T-helper 1 cell treated with Interleukin-12 subunit alpha and Interleukin-12 subunit beta and Interleukin-4 antibody, amounts not matched to agents 30 μg/mL and 1 μg/mL, for 36 hours (primary cell): ENCODE measurements around the gene AIG1.

ENCODE experiments used
- H3K27ac Mint-ChIP-seq: one replicate; pipeline ENCODE4 v1.8.0; 2021; ENCODE audit warnings: mild to moderate bottlenecking, mixed read lengths
- H3K27me3 Mint-ChIP-seq: one replicate; pipeline ENCODE4 v1.8.0; 2021; ENCODE audit warnings: low read depth, mixed read lengths
- H3K36me3 Mint-ChIP-seq: one replicate; pipeline ENCODE4 v1.8.0; 2021; ENCODE audit warnings: low read depth, mixed read lengths
- H3K4me1 Mint-ChIP-seq: one replicate; pipeline ENCODE4 v1.8.0; 2021; ENCODE audit warnings: low read depth, mixed read lengths
- H3K4me3 Mint-ChIP-seq: one replicate; pipeline ENCODE4 v1.8.0; 2021; ENCODE audit warnings: mild to moderate bottlenecking, moderate library complexity, mixed read lengths
- H3K9me3 Mint-ChIP-seq: one replicate; pipeline ENCODE4 v1.8.0; 2021; ENCODE audit warnings: mixed read lengths

Gene AIG1

DNA sequence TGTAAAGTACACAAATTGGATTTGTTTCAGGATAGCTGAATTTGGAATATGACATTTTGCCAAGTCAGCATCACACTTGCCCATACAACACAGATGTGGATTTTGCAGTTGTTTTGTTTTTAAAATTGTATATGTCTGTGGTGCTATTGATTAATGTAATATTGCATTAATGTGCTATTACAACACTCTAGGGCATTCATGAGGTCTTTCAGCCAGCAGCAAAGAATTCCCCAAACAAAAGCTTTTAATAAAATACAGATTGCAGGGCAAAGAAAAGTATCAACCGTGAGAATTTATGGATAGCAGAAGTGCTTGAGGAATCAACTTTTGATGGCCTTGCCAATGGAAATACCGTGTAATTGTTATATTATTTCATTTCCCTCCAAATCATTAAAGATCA, 144.9 kb downstream of the AIG1 start:
- H3K27ac Mint-ChIP-seq = no peak overlapping the region
- H3K4me3 Mint-ChIP-seq = no peak overlapping the region
- no peaks in the 10 kb centered on the region for H3K27me3 Mint-ChIP-seq
- H3K4me1 Mint-ChIP-seq = no peaks in the 10 kb centered on the region
- H3K9me3 Mint-ChIP-seq = peaks cover 20% of the 10 kb centered on the region
- H3K36me3 Mint-ChIP-seq = peaks cover 3% of the 10 kb centered on the region

- Mint-ChIP-seq H3K4me3 (no peak overlapping the region), H3K9me3 (peaks cover 17% of the 10 kb centered on the region), H3K36me3 (peaks cover 3% of the 10 kb centered on the region), H3K27ac (no peak overlapping the region), H3K4me1 (no peaks in the 10 kb centered on the region), H3K27me3 (no peaks in the 10 kb centered on the region)
These were observed 145.3 kb downstream of the AIG1 start for GRCh38 chr6:143205991-143206390.

DNA sequence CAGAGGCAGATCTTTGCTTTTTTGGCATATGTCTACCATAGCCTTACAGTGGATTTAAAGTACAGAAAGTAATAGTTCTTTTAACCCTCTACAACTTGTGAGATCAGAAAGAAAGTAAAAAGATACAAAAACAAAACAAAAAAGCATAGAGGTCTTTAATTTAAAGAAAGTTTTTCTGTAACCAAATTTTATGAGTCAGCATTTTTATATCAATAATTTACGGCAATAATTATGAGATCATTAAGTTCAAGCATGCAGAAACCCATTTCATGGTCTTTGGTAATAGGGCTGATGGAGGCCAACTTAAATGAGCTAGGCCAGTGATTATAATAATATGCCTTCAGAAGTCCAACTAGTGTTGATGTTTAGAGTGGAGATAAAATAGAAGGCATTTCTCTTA, 145.9 kb downstream of the AIG1 start:
- no peaks in the 10 kb centered on the region for H3K4me1 Mint-ChIP-seq
- H3K9me3 Mint-ChIP-seq = peaks cover 17% of the 10 kb centered on the region
- H3K27me3 Mint-ChIP-seq = no peaks in the 10 kb centered on the region
- H3K27ac Mint-ChIP-seq = no peak overlapping the region
- H3K4me3 Mint-ChIP-seq = no peak overlapping the region
- peaks cover 3% of the 10 kb centered on the region for H3K36me3 Mint-ChIP-seq

- no peaks in the 10 kb centered on the region for H3K4me1 Mint-ChIP-seq
- no peak overlapping the region for H3K4me3 Mint-ChIP-seq
- H3K9me3 Mint-ChIP-seq = peaks cover 4% of the 10 kb centered on the region
- H3K27ac Mint-ChIP-seq = no peak overlapping the region
- no peaks in the 10 kb centered on the region for H3K27me3 Mint-ChIP-seq
- no peaks in the 10 kb centered on the region for H3K36me3 Mint-ChIP-seq
These were observed 149.7 kb downstream of the AIG1 start for GRCh38 chr6:143210420-143210819.

- peaks cover 4% of the 10 kb centered on the region for H3K9me3 Mint-ChIP-seq
These were observed 153.2 kb downstream of the AIG1 start for GRCh38 chr6:143213859-143214376.

DNA sequence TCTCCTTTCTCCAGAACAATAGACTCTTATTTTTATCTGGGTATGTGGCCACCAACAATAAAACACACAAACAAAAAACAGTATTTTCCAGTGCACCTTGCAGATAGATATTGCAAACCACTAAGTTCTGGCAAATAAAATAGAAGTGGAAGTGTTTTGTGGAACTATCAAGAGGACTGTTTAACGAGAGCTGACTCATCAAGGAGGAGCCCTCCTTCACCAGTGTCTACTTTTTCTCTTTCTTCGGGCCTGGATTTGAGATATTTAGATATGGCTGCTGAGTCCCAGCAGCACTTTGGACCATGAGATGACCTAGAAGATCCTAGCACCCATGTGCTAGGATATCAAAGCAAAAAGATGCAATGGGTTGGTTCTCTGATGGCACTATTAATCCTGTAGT, 154.7 kb downstream of the AIG1 start:
- Mint-ChIP-seq H3K4me1 (no peaks in the 10 kb centered on the region), H3K27me3 (no peaks in the 10 kb centered on the region), H3K36me3 (no peaks in the 10 kb centered on the region), H3K9me3 (no peaks in the 10 kb centered on the region), H3K27ac (no peak overlapping the region), H3K4me3 (no peak overlapping the region)

More at GRCh38 chr6:143213859-143214376, 153.2 kb downstream of the AIG1 start:
- H3K27ac Mint-ChIP-seq = no peak overlapping the region
- no peaks in the 10 kb centered on the region for H3K4me1 Mint-ChIP-seq
- H3K27me3 Mint-ChIP-seq = no peaks in the 10 kb centered on the region
- no peak overlapping the region for H3K4me3 Mint-ChIP-seq
- no peaks in the 10 kb centered on the region for H3K36me3 Mint-ChIP-seq

DNA sequence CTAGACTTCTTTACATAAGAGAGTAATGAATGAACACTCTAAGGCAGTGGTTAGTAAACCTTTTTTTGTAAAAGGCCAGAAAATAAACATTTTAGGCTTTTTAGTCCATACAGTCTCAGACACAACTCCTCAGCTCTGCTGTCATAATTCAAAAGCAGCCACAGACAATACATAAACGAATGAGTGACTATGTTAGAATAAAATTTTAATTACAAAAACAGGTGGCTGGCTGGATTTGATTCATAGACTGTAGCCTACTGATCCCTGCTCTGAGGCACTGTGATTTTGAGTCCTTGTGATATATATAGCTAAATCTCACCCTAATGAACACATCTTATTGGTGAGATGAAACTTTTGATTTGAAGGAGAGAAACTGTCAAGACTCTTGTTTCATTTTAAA, 155.1 kb downstream of the AIG1 start:
- Mint-ChIP-seq H3K4me1 (no peaks in the 10 kb centered on the region), H3K4me3 (no peak overlapping the region), H3K27ac (no peak overlapping the region), H3K27me3 (no peaks in the 10 kb centered on the region), H3K36me3 (no peaks in the 10 kb centered on the region), H3K9me3 (no peaks in the 10 kb centered on the region)

DNA sequence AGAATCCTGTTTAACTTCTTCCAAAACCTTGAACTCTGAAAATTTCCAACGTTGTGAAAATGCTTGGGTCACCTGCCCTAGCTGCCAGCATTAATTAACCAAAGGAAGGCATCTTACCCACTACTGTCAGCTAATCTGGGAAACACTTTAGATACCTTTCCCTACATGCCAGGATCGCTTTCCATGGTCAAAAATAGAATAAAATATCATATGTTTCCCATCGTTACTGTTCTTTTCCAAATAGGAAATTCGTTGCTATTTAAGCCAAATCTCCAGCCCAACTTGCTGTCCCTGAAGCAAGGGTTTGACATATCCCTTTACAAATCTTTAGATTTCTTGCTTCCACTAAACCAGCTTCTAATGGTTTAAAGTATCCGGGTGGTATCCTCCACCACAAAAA, 157.5 kb downstream of the AIG1 start:
- no peaks in the 10 kb centered on the region for H3K9me3 Mint-ChIP-seq
- H3K27me3 Mint-ChIP-seq = no peaks in the 10 kb centered on the region
- no peaks in the 10 kb centered on the region for H3K4me1 Mint-ChIP-seq
- no peak overlapping the region for H3K4me3 Mint-ChIP-seq
- H3K36me3 Mint-ChIP-seq = no peaks in the 10 kb centered on the region
- no peak overlapping the region for H3K27ac Mint-ChIP-seq

GRCh38 chr6:143221698-143222097, 161.0 kb downstream of the AIG1 start:
- Mint-ChIP-seq H3K27ac (no peak overlapping the region), H3K4me1 (no peaks in the 10 kb centered on the region), H3K27me3 (no peaks in the 10 kb centered on the region), H3K36me3 (no peaks in the 10 kb centered on the region), H3K4me3 (no peak overlapping the region), H3K9me3 (peaks cover 3% of the 10 kb centered on the region)

- Mint-ChIP-seq H3K36me3 (no peaks in the 10 kb centered on the region), H3K27me3 (no peaks in the 10 kb centered on the region), H3K9me3 (peaks cover 3% of the 10 kb centered on the region), H3K27ac (no peak overlapping the region), H3K4me3 (no peak overlapping the region), H3K4me1 (no peaks in the 10 kb centered on the region)
These were observed 161.6 kb downstream of the AIG1 start for GRCh38 chr6:143222310-143222709.

GRCh38 chr6:143222801-143223231, 162.1 kb downstream of the AIG1 start:
- H3K9me3 Mint-ChIP-seq = peaks cover 3% of the 10 kb centered on the region
- no peak overlapping the region for H3K27ac Mint-ChIP-seq
- no peaks in the 10 kb centered on the region for H3K36me3 Mint-ChIP-seq
- H3K4me3 Mint-ChIP-seq = no peak overlapping the region
- no peaks in the 10 kb centered on the region for H3K27me3 Mint-ChIP-seq
- no peaks in the 10 kb centered on the region for H3K4me1 Mint-ChIP-seq

- no peak overlapping the region for H3K27ac Mint-ChIP-seq
- H3K9me3 Mint-ChIP-seq = peaks cover 3% of the 10 kb centered on the region
- no peaks in the 10 kb centered on the region for H3K4me1 Mint-ChIP-seq
- H3K36me3 Mint-ChIP-seq = no peaks in the 10 kb centered on the region
- no peak overlapping the region for H3K4me3 Mint-ChIP-seq
- no peaks in the 10 kb centered on the region for H3K27me3 Mint-ChIP-seq
These were observed 163.2 kb downstream of the AIG1 start for GRCh38 chr6:143223895-143224294.

DNA sequence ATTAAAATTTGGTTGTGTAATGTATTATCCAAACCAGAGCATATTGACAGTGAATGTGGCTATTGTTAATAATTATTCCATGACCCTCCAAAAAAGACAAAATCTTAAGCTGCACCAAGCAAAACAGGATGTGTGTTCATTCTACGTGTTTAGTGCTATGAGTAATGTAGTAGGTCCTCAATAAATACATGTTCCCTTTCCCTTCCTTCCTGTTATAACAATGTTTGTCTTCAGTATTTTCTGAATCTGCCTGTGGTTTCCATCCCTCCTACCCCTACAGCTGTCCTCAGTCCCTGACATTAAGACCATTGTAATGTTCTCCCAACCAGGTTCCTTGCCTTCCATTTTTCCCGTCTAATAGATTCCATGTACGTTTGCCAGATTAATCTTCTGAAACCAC, 163.8 kb downstream of the AIG1 start:
- H3K4me3 Mint-ChIP-seq = no peak overlapping the region
- H3K27me3 Mint-ChIP-seq = no peaks in the 10 kb centered on the region
- H3K4me1 Mint-ChIP-seq = no peaks in the 10 kb centered on the region
- no peaks in the 10 kb centered on the region for H3K36me3 Mint-ChIP-seq
- H3K27ac Mint-ChIP-seq = no peak overlapping the region
- H3K9me3 Mint-ChIP-seq = peaks cover 3% of the 10 kb centered on the region

GRCh38 chr6:143225929-143226328, 165.2 kb downstream of the AIG1 start:
- Mint-ChIP-seq H3K27ac (no peak overlapping the region), H3K4me1 (no peaks in the 10 kb centered on the region), H3K4me3 (no peak overlapping the region), H3K27me3 (no peaks in the 10 kb centered on the region), H3K36me3 (no peaks in the 10 kb centered on the region), H3K9me3 (peaks cover 3% of the 10 kb centered on the region)

- H3K27ac Mint-ChIP-seq = no peak overlapping the region
- H3K4me3 Mint-ChIP-seq = no peak overlapping the region
- peaks cover 3% of the 10 kb centered on the region for H3K9me3 Mint-ChIP-seq
- no peaks in the 10 kb centered on the region for H3K4me1 Mint-ChIP-seq
- no peaks in the 10 kb centered on the region for H3K27me3 Mint-ChIP-seq
- H3K36me3 Mint-ChIP-seq = no peaks in the 10 kb centered on the region
These were observed 167.0 kb downstream of the AIG1 start for GRCh38 chr6:143227675-143228074.

DNA sequence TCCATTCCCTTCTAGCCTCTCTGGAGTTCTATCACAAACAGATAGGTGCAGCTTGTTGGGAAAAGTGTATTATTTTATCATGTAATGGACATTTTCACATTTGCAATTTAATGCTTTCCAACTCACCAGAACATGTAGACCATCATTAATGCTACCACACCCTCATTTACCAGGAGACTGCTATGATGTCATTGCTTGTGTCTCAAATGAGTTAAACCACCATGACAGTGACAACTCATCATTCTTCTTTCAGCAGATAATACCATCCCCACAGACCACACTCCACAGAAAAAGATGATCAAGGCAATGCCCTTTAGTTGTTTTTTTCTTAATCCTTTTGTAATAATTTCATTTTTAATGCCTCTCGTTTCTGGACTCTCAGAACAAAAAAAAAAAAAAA, 168.7 kb downstream of the AIG1 start:
- Mint-ChIP-seq H3K36me3 (no peaks in the 10 kb centered on the region), H3K27ac (no peak overlapping the region), H3K4me3 (no peak overlapping the region), H3K9me3 (no peaks in the 10 kb centered on the region), H3K4me1 (no peaks in the 10 kb centered on the region), H3K27me3 (no peaks in the 10 kb centered on the region)
